ENCODE results near the gene SORCS1.
A peak's percentile ranks its signal among the peaks of the same experiment; 100 is the strongest.

Gene SORCS1

GRCh38 chr10:106741006-106741530 is 423.4 kb downstream of the SORCS1 start:
- DNase-seq (ENCODE audit: low read depth in 2 of 2), result no peak

GRCh38 chr10:106740071-106740470 is 424.4 kb downstream of the SORCS1 start:
- no peak for DNase-seq (ENCODE audit: low read depth in 2 of 2)

- DNase-seq (ENCODE audit: low read depth in 2 of 2), result no peak
Observed at GRCh38 chr10:106734220-106734619, 430.3 kb downstream of the SORCS1 start.

- DNase-seq (ENCODE audit: low read depth in 2 of 2), result no peak
Observed at GRCh38 chr10:106728232-106728631, 436.3 kb downstream of the SORCS1 start.

DNA sequence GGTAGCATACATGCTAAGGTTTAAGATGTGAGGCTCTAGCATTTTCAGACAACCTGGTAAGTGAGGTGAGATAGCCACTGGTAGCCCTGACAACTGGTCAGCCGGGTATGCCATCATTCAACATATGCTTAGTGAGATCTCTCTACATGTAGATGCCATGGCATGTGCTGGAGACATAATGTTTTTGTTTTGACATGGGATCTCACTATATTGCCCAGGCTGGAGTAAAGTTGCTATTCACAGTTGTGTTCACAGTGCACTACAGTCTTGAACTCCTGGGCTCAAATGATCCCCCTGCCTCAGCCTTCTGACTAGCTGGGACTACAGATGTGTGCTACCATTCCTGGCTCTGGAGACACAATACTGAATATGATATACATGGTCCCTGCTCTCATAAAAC is 437.3 kb downstream of the SORCS1 start:
- DNase-seq (ENCODE audit: low read depth in 2 of 2), result no peak

GRCh38 chr10:106722524-106722923 is 442.0 kb downstream of the SORCS1 start:
- DNase-seq (ENCODE audit: low read depth in 2 of 2), result no peak

DNA sequence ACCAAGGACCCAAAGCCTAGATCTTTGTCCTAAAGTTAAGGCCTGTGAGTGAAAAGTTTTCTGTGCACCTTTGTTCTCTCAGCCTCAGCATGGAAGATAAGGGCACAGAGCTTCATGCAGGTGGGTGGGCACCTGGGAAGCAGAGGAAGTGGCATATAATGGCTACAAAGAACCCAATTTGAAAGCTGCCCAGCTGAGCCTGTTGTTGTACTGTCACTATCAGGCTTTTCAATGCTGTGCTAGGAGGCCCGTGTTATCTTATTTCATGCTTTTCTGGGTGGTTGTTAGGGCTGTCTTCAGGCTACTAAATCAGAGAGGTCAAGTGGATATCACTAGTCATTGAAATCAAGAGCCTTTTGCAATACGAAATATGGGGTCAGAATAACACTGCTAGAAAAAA is 443.8 kb downstream of the SORCS1 start:
- DNase-seq (ENCODE audit: low read depth in 2 of 2), result no peak

DNA sequence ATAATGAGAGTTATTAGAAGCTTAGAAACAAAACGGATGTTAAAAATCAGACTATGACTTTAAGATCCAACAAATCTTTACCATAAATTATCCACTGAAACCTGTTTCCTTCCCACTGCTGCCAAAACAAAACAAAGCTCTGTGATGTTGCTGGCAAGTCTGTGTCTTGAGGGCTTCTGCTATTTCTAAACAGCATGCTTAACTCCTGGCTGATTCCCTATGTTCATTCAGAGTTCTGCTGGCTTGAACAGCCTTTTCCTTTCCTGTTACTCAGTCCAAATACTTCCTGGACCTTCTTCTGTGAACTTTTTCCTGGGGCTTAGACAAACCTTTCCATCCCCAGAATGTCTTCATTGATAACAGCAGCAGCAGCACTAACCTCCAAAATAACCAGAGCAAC is 448.1 kb downstream of the SORCS1 start:
- no peak for DNase-seq (ENCODE audit: low read depth in 2 of 2)

DNA sequence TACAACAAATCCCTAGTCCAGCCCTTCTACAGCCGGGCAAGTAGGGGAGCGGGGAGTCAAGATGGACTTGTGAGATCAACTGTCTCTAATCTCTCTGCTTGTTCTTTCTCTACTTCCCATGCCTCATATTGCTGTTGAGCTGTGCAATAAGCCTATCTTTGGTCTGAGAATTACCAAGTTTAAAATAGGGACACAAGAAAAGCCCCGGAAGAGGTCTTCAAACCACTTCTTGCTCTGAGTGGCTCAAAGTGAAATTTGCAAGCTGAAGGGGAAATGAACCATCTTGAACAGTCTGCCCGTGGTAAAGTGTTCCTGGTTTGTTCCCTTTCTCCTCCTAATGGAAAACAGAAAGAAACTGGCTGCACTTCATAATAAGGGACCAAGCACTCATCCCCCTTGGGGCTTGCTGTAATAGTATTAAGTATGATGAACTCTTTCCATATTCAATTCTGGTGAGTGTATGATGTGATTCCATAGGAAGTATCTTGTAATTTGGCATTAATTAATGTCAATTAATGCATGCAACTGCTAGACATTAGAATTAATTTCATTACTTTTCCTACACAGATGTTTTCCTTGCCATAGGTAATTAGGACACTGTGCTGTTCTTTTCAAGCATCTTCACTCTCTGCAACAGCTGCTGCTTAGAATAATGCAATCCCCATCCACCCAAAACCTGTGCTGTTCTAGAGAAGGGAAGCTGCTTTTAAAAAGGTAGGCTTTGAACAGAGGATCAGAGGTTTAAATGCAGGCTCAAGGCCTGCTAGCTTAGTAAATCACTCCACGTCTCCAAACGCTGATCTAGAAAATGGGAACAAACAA is 449.6 kb downstream of the SORCS1 start:
- no peak for DNase-seq (ENCODE audit: low read depth in 2 of 2)

DNA sequence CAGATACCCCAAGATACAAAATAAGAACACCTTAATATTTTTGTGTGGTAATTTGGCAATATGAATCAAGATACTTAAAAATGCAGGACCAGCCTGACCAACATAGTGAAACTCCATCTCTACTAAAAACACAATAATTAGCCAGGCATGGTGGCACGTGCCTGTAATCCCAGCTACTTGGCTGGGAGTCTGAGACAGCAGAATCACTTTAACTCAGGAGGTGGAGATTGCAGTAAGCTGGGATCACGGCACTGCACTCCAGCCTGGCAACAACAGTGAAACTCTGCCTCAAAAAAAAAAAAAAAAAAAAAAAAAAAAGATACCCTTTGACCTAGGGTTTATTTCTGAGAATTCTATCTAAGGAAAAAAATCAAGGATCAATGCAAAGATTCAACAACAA is 450.7 kb downstream of the SORCS1 start:
- DNase-seq (ENCODE audit: low read depth in 2 of 2), result no peak

DNA sequence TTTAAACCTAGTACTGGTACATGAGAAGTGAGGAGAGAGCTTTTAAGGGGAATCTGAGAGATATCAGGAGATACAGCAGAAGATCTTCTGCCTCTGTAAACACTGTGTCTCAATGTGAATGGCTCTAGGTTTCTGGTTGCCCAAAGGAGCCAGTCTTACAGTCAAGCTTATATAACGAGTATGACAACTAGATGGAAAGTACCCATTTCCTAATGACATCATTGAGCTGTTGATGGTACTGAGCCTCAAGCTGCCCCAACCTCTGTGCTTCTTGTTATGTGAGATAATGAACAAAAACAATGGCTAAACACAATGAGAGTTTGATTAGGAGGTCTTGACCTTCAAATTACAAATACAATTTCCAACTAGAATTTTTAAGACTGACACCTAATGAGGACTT is 451.5 kb downstream of the SORCS1 start:
- no peak for DNase-seq (ENCODE audit: low read depth in 2 of 2)

GRCh38 chr10:106711313-106711906 is 453.1 kb downstream of the SORCS1 start:
- peak in 1 of 2 donors; percentile 4 for DNase-seq (ENCODE audit: low read depth in 2 of 2)

GRCh38 chr10:106708506-106708905 is 456.0 kb downstream of the SORCS1 start:
- no peak for DNase-seq (ENCODE audit: low read depth in 2 of 2)

GRCh38 chr10:106707657-106708056 is 456.8 kb downstream of the SORCS1 start:
- DNase-seq (ENCODE audit: low read depth in 2 of 2), result no peak

DNA sequence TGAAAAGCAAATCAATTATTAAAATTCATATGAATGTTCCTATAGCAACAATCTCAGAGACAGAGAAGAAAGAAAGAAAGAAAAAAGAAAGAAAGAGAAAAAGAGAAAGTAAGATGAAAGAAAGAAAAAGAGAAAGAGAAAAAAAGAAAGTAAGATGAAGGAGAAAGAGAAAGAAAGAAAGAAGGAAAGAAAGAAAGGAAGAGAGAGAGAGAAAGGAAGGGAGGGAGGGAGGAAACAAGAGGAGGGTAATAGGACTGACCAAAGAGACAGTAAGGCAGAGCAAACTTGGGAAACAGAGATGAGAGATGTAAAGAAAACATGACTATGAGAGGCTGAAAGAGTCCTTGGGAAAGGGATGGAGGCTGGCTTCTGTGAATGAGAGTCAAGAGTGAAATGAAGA is 458.4 kb downstream of the SORCS1 start:
- DNase-seq (ENCODE audit: low read depth in 2 of 2), result no peak

DNA sequence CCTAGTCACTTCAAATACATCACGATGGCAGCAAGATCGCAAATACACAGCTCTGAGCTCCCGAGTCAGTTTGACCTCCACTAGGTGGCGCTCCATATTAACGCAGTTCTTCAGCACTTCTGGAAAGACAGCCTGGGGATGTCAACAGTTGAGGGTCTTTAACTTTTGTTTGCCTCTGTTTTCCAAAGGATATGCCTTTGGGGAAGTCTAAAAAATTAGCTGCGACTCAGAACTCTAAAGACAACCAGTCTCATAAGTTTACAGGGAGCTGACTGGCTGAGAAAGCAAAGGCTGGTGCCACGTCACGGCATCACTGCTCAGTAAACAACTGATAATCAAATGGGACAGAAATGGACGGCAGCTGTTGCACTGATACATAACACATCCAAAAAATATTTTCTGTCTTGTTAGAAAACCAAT is 458.8 kb downstream of the SORCS1 start:
- DNase-seq (ENCODE audit: low read depth in 2 of 2), result no peak

GRCh38 chr10:106696239-106696638 is 468.3 kb downstream of the SORCS1 start:
- DNase-seq (ENCODE audit: low read depth in 2 of 2), result no peak

DNA sequence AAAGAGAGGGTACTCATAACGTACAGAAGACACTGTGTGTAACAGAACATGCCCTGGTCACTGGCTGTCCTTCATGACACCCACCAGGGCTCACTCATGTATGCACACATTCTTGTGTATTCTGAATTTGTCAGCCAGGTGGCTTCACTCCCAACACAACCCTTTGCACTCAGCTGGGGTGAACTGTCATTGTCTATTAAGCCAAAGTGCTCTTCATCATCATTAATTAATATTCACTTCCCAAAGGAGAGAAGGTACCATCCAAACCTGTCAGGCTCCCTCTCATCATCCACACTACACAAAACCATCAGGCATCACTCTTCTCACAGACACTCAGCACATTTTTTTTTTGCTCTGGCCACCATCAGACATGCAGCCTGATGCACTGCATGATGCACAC is 469.8 kb downstream of the SORCS1 start:
- no peak for DNase-seq (ENCODE audit: low read depth in 2 of 2)

DNA sequence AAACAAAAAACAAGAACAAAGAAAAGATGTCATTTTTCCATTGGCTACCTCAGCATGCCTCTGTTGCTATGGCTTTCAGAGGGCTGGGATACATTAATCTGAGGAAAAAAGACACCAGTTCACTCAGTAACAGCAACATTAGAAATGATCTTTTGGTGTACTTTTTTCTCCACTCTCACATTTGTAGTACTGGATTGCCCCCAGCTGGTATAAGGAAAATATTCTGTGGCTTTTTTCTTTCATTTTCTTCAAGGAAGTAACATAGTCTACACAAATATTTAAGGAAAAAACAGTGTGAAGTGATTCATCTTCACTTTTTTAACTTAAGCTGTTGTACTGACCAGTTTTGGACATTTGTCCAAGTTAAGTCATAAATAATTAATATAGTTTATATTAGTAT is 482.3 kb downstream of the SORCS1 start:
- no peak for DNase-seq (ENCODE audit: low read depth in 2 of 2)

DNA sequence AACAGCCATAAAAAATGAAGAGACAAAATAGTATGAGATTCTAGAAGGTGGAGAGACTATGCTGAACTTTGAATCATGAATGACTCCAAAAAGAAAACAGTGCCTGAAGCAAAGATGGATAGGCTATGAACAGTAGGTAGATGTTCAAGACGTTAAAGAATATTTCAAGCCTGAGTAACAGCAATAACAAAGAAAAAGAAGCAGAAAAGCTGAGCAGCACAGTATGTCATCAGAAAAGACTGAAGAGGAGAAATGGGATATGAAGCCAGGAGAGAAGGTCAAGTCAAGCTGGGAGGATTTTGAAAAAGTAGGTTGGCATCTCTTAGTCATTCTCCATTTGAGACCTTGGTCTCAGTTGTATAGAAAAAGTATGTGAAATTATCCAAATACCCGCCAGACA is 484.4 kb downstream of the SORCS1 start:
- no peak for DNase-seq (ENCODE audit: low read depth in 2 of 2)

DNA sequence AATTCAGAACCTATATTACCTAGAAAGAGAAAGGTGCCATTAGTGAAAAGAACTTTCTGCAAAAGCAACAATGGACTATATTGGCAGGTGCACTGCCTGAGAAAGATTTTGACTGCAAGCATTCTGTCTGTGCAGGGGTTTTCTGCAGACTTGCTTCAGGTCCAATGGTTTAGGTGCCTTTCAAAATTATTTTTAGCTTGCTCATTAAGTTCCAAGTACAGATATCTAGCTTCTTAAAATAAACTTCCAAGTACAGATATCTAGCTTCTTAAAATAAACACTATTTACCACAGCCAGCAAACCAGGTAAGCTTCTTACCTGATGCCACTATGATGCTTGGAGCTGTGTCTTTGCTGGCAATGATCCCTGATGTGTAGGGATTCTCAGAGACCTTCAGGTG is 485.2 kb downstream of the SORCS1 start:
- DNase-seq (ENCODE audit: low read depth in 2 of 2), result no peak

DNA sequence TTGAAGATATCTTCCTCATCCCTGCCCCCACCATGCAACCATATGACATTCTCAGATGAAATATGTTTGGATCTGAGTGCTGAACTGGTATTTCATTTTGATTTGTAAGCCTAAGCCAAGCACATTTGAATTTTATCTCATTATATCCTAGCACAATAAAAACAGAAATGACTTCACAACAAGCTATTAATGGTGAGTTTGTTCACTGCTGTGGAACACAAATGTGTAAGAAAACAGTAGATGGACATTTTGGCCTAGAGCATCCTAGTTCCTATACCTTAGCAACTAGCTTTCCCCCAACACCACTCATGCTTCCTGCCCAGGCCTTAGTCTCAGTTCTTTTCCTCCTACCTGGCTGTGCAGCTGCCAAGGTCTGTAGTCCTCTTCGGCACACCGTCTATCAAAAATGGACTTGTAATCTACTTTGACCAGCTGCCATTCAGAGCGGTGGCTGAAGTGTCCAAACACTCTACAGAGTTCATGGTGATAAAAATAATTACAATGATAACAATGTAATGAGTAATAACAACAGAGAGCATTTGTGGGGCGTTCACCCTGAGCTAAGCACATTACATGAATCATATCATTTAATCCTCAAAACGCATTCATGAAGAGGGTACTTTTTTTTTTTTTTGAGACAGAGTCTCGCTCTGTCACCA is 491.9 kb downstream of the SORCS1 start:
- no peak for DNase-seq (ENCODE audit: low read depth in 2 of 2)

DNA sequence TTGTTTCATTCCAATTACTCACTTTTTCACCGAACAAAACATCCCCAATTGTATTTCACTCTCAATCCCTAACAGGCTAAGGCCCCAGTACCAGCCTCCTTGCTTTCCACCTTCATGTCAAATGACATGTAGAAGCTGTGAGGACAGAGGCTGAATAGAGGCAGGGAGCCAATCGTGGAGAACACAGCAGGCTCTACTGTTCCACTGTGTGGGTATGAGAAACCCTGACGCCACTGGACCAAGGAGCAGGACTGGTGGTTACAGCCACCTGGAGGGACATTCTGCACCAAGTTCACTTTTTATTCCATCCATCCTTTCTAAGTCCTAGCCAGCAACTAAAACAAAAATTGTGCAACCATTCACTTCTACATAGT is 502.8 kb downstream of the SORCS1 start:
- DNase-seq (ENCODE audit: low read depth in 2 of 2), result no peak

All from stimulated activated CD8-positive, alpha-beta memory T cell treated with anti-CD3 and anti-CD28 coated beads, Interleukin-7, amount 100 ng/mL, for 4 hours (primary cell).